Esophagus muscularis mucosa (tissue), 4 donors: ENCODE measurements around the gene CHST7. TPM values are rescaled to one million over a fixed set of nuclear protein-coding genes. Genes with fewer than 3 reads are reported as not detected.
A peak's percentile ranks its signal among the peaks of the same experiment; 100 is the strongest.

Source experiments
- DNase-seq: peaks from one replicate; pipeline ENCODE4 v3.0.0-alpha.2; 2017; ENCODE audit errors: extremely low spot score
- H3K27ac ChIP-seq, 4 donors: fragments of 200-600 bp; sonication (generic); replicated peaks in 1 of 4; 1 replicate in 3 of 4; 2 replicates in 1 of 4; pipeline ENCODE4 v1.5.1; 2016 to 2019; ENCODE audit warnings: mild to moderate bottlenecking in 1 of 4
- H3K27me3 ChIP-seq, 4 donors: fragments of 200-600 bp; sonication (generic); one replicate each; pipeline versions ENCODE4 v1.5.1 to v1.6.0; 2016 to 2019
- H3K36me3 ChIP-seq, 4 donors: fragments of 200-600 bp; sonication (generic); one replicate each; pipeline ENCODE4 v1.5.1; 2016 to 2019
- H3K4me1 ChIP-seq, 4 donors: fragments of 200-600 bp; sonication (generic); one replicate each; pipeline ENCODE4 v1.5.1; 2016 to 2019
- H3K4me3 ChIP-seq, 4 donors: fragments of 200-600 bp; sonication (generic); 1 replicate in 2 of 4; 2 replicates in 2 of 4; pipeline ENCODE4 v1.5.1; 2016 to 2019; ENCODE audit warnings: mild to moderate bottlenecking in 4 of 4, moderate library complexity in 1 of 4
- H3K9me3 ChIP-seq, 4 donors: fragments of 200-600 bp; sonication (generic); 1 replicate in 3 of 4; 2 replicates in 1 of 4; pipeline ENCODE4 v1.5.1; 2016 to 2019
- EP300 ChIP-seq: sonication (generic); formaldehyde crosslinking; IDR thresholded peaks from one replicate; pipeline ENCODE4 v1.6.1; 2017; ENCODE audit warnings: antibody characterized with exemption
- POLR2A ChIP-seq: fragments of 450-650 bp; IDR thresholded peaks from one replicate; pipeline ENCODE4 v1.6.1; 2017; ENCODE audit warnings: antibody characterized with exemption, moderate library complexity, mild to moderate bottlenecking, low read depth
- POLR2AphosphoS5 ChIP-seq, 2 donors: sonication (generic); formaldehyde crosslinking; IDR thresholded peaks; one replicate each; pipeline ENCODE4 v1.6.1; 2017; ENCODE audit warnings: antibody characterized with exemption in 2 of 2
- WGBS: methylation state at CpG from one replicate; pipeline ENCODE4 v1.1.5; 2018; 5-methylcytosine and 5-hydroxymethylcytosine counted together
- intact Hi-C: fragments of 100-400 bp; cut with DNase I; formaldehyde crosslinking; loops from one replicate; pipeline ENCODE4 v1.15.1; 2023
- total RNA-seq, 4 donors: library from RNA; depleted of rRNA; stranded (reverse); fragments of >200 nt; gene quantifications; one replicate each; pipeline versions ENCODE4 v1.1.0 to v1.2.1, GENCODE V29; 2016
- TF ChIP-seq, protein P1 (sequence below), 3 experiments: fragments of 200-600 bp in 2 of 3; fragments of 450-650 bp in 1 of 3; sonication (generic) in 2 of 3; IDR thresholded peaks; one replicate each; pipeline ENCODE4 v1.5.1; 2017 to 2019; ENCODE audit warnings: antibody characterized with exemption in 3 of 3, mild to moderate bottlenecking in 2 of 3, moderate library complexity in 1 of 3

CHST7 gene
- total RNA-seq, 4 donors from 2014 or later = 12.5 to 20.6 (median 17.2) TPM

DNA sequence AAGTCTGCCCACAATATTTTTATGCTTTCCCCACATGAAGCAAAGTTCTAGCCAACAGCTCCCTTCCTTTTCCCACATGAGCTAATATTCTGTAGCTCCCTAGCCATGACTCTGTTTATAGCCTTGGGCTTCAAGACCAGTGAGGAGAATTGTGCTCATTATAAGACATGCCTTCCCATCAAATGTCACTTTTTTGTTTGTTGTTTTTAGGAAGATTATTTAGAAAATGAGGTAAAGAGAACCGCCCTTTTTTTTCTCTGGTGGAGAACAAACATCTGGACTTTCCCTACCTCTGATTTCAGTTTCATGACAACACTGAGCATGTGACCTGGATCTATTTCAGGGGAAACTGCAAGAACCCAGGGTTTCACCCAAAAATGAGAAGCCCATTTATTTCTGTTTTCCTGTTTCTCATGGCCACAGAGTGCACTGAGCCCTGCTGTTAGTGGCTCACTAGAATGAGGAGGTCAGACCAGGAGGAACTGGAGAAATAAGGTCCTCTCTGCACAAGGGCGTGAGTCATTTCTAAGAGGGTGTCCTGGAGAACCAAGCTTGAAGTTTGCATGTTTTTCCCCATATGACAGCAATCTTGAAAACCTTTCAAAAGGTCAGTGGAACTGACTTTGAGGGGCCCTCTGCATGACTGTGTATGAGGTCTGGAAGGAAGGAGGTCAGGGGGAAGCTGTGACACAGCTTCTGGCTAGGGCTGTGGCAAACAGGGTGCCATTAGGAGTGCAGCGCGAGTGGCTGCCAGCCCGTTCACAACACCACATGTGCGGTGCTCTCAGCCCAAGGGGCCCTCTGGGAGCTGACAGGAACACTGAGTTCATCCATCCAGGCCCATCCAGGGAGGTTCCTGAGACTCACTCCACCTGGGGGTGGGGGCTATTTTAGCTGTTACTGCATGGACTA, 55.2 kb downstream of the CHST7 start:
- DNase-seq = no peak
- H3K27ac ChIP-seq = peak overlapping the region in 3 of 4 donors; percentile 31 to 46 (median 40)
- peaks cover 0 to 26% (median 16%) of the 10 kb centered on the region in 4 donors for H3K4me1 ChIP-seq
- no peaks in the 10 kb centered on the region for H3K9me3 ChIP-seq
- no peaks in the 10 kb centered on the region for H3K27me3 ChIP-seq
- H3K4me3 ChIP-seq = no peak overlapping the region
- no peaks in the 10 kb centered on the region for H3K36me3 ChIP-seq
- peak in 1 of 2 donors; percentile 6 for TF ChIP-seq POLR2AphosphoS5 (IDR thresholded peaks at IDR 0.05)
- no peak for TF ChIP-seq EP300
- WGBS = 46% methylated on average over 6 of the region's 6 CpGs
- intact Hi-C loops = no loop called here

DNA sequence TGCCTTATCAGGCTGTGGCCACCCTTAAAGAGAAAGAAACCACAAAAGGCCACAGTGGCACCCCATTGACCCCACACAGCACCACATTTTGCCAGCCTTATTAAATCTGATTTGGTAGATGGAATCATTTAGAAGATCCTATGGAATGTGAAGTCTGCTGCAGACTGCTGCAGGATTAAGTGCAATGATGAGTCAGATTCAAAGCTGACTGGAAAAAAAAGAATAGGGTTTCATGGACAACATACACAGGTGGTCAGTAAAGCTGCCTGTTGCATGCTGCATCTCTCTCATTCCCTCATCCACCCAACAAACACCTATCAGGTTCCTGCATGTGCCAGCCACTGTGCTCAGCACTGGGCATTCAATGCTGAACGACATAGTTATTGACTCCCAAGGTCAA, 56.6 kb downstream of the CHST7 start:
- WGBS = 60% methylated on average over 1 of the region's 1 CpG
- Histone ChIP-seq H3K36me3 (no peaks in the 10 kb centered on the region), H3K9me3 (no peaks in the 10 kb centered on the region), H3K27me3 (no peaks in the 10 kb centered on the region), H3K4me3 (no peak overlapping the region), H3K4me1 (peaks cover 0 to 26% (median 16%) of the 10 kb centered on the region in 4 donors), H3K27ac (peak overlapping the region in 2 of 4 donors; percentile 40 to 46)
- no peak for TF ChIP-seq EP300
- TF ChIP-seq POLR2AphosphoS5 (IDR thresholded peaks at IDR 0.05) = no peak
- TF ChIP-seq POLR2A = no peak
- TF ChIP-seq, protein P1, sequence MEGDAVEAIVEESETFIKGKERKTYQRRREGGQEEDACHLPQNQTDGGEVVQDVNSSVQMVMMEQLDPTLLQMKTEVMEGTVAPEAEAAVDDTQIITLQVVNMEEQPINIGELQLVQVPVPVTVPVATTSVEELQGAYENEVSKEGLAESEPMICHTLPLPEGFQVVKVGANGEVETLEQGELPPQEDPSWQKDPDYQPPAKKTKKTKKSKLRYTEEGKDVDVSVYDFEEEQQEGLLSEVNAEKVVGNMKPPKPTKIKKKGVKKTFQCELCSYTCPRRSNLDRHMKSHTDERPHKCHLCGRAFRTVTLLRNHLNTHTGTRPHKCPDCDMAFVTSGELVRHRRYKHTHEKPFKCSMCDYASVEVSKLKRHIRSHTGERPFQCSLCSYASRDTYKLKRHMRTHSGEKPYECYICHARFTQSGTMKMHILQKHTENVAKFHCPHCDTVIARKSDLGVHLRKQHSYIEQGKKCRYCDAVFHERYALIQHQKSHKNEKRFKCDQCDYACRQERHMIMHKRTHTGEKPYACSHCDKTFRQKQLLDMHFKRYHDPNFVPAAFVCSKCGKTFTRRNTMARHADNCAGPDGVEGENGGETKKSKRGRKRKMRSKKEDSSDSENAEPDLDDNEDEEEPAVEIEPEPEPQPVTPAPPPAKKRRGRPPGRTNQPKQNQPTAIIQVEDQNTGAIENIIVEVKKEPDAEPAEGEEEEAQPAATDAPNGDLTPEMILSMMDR (IDR thresholded peaks at IDR 0.05) = no peak
- no peak for DNase-seq
- intact Hi-C loops = no loop called here

DNA sequence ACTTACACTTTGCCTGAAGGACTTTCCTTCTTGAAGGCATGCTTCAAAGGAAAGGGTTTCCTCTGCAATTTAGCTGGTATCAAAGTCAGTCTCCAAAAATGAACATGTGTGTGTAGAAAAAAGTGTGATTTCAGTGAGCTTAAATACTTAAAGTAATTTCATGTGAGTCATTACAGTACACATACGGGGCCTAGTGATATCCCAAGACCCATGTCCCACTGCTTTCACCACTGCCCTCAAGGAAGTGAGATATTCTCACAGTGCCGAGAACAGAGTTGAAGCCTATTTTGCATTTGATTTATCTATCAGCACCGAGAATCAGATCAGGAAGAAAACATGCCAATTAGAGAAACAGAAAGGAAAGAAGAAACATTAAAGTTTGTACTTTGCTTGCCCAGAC, 61.0 kb downstream of the CHST7 start:
- no peak for DNase-seq
- no peak for TF ChIP-seq POLR2A
- TF ChIP-seq EP300 = no peak
- TF ChIP-seq, protein P1 (IDR thresholded peaks at IDR 0.05) = no peak
- no peak for TF ChIP-seq POLR2AphosphoS5 (IDR thresholded peaks at IDR 0.05)
- WGBS = 63% methylated on average over 3 of the region's 3 CpGs
- Histone ChIP-seq H3K27me3 (no peaks in the 10 kb centered on the region), H3K27ac (no peak overlapping the region), H3K9me3 (no peaks in the 10 kb centered on the region), H3K4me1 (peaks cover 0 to 10% (median 6%) of the 10 kb centered on the region in 4 donors), H3K36me3 (no peaks in the 10 kb centered on the region), H3K4me3 (no peak overlapping the region)
- intact Hi-C loops = no loop called here

DNA sequence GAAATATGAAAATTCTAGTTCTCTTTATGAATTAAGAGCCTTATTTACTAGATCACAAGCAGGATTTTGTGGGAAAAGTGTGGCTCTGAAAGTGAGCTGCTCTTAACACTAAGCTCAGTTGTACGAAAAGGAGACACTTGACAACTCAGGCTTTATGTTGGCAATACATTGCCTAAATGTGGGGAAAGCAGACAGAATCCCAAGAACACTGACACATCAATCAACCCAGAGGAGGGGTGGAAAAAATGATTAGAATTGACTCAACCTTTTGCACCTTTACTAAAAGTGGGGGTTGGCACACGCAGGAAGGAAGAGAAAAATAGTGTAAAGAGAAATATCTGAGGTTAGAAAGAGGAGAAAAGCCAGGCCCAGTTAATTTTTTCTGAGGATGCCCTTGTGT, 61.6 kb downstream of the CHST7 start:
- intact Hi-C loops = no loop called here
- no peaks in the 10 kb centered on the region for H3K9me3 ChIP-seq
- WGBS = 74% methylated on average over 2 of the region's 2 CpGs
- H3K36me3 ChIP-seq = no peaks in the 10 kb centered on the region
- no peak overlapping the region for H3K27ac ChIP-seq
- H3K4me1 ChIP-seq = peaks cover 0 to 7% (median 6%) of the 10 kb centered on the region in 4 donors
- H3K27me3 ChIP-seq = no peaks in the 10 kb centered on the region
- no peak for TF ChIP-seq POLR2A
- TF ChIP-seq POLR2AphosphoS5 (IDR thresholded peaks at IDR 0.05) = no peak
- TF ChIP-seq EP300 = no peak
- TF ChIP-seq, protein P1 (IDR thresholded peaks at IDR 0.05) = no peak
- no peak for DNase-seq
- no peak overlapping the region for H3K4me3 ChIP-seq

DNA sequence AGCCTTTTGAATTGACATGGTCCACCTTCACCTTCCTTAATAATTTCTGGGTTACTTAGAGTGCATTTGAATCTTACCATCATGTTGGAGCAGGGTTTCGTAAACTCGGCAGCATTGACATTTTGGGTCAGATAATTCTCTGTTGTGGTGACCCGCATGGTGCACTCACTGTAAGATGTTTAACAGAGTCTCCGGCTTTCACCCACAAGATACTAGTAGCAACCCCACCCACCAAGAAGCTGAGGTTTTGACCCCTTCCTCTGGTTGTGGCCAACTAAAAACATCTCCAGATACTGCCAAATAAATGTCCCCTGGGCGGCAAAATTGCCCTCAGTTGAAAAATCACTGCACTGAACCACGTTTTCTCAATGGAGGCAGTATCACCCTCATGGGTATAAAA, 62.7 kb downstream of the CHST7 start:
- 78% methylated on average over 6 of the region's 6 CpGs for WGBS
- intact Hi-C loops = no loop called here
- no peak overlapping the region for H3K4me3 ChIP-seq
- H3K9me3 ChIP-seq = no peaks in the 10 kb centered on the region
- TF ChIP-seq, protein P1 (IDR thresholded peaks at IDR 0.05) = no peak
- TF ChIP-seq POLR2AphosphoS5 (IDR thresholded peaks at IDR 0.05) (no peak), POLR2A (no peak), EP300 (no peak)
- peaks cover 0 to 7% (median 6%) of the 10 kb centered on the region in 4 donors for H3K4me1 ChIP-seq
- DNase-seq = no peak
- no peak overlapping the region for H3K27ac ChIP-seq
- no peaks in the 10 kb centered on the region for H3K36me3 ChIP-seq
- H3K27me3 ChIP-seq = no peaks in the 10 kb centered on the region
